NCI-H1105 (cell line): Measurements from ENCODE around the gene FARS2.
"Not testable (repeated sequence)": the region's sequence is repeated elsewhere in the genome, so short reads cannot be mapped to it uniquely, and the experiment has no call there.

Experiments used
- DNase-seq: peaks from one replicate; lab custom pipeline; 2025; lab: John Stamatoyannopoulos, UW

FARS2 gene

GRCh38 chr6:5670811-5671561, 409.7 kb downstream of the FARS2 start:
- DNase-seq = no peak

GRCh38 chr6:5671601-5672559, 410.6 kb downstream of the FARS2 start:
- no peak for DNase-seq

GRCh38 chr6:5672581-5673011, 411.3 kb downstream of the FARS2 start:
- DNase-seq = no peak

DNA sequence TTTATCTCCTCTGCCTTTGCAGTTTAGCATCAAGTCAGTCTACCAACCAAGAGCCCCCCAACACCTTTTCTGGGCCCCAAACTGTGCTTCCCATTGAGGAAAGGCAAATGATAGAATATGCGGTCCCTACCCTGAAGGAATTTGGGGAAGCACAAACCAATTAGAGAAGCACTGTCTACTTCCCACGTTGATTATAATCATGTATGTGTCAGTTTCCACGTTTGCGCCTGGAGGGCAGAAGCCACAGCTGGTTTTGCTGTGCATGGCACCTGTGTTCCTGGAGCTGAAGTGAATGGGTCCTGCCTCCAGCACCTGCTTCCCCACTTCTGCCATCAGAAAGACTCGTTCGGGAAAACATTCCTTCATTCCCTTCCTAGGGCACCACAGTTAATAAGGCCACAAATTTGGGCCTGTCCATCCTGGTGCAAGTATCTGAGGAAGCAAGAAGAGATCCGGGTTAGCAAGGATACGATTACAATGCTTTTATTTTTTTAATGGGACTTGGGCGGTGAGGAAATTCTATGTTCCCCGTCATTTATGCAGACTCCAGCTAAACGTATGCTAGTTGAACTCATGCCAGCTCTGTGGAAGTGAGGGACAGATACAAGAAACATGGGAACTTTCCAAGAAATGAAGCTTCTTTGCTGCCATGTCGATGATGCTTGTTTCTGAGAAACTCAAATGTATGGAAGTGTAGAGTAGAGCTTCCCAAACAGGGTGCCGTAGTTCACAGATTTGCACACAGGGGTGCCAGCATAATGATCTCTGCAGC, 411.9 kb downstream of the FARS2 start:
- no peak for DNase-seq

DNA sequence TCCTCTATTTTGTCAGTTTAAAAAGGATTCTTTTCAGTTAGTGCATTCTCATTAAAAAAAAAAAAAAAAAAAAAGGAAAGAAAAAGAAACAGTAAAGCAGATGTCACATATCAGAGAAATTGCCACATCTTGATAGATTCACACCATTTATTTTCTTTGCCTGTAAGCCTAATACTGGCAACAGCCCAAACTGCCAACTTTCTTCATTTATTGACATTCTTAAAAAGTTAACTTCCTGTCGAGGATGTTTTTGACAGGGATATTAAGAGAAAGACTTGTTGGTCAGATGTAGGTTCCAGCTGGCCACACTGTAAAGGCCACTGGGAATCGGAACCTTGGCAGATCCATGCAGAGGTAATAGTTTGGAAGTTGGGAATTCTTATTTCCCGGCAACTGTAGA, 412.8 kb downstream of the FARS2 start:
- no peak for DNase-seq

- no peak for DNase-seq
Observed at GRCh38 chr6:5674721-5675120, 413.4 kb downstream of the FARS2 start.

DNA sequence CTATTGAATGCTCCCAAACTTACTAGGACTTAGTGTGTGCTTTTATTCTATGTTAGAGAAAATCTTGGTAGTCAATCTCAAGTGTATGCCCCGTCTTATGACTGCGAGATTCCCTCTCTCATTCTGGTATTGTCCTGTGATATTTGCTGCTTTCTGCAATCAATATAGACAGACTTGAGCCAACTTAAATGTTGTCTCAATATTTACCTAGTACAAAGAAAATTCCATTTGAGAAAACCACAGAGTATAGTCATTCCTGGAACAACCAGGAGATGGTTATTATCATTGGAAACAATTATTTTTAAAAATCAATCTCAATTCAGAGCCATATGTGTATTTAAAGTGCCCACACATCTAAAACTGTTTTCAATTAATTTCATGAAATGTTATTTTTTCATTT, 415.4 kb downstream of the FARS2 start:
- DNase-seq = no peak

GRCh38 chr6:5677219-5678000, 416.1 kb downstream of the FARS2 start:
- DNase-seq = no peak

DNA sequence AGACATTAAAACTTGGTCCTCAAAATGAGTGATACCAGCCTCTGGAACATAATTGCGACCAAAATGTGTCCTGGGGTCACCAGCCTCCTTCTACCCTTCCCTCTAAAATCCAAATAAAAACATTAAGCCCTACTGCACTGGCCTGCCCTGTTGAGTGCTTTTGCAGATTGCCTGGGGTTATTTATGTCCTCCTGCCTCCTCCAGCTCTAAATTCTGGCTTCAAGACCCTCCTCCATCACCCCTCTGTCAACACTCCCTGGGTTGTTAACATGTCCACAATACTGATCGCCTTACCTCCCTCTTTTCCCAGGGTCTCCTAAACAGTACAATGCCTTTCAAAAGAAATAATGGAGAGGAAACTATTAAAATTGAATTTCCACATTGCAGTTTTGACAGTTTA, 418.0 kb downstream of the FARS2 start:
- DNase-seq = no peak

DNA sequence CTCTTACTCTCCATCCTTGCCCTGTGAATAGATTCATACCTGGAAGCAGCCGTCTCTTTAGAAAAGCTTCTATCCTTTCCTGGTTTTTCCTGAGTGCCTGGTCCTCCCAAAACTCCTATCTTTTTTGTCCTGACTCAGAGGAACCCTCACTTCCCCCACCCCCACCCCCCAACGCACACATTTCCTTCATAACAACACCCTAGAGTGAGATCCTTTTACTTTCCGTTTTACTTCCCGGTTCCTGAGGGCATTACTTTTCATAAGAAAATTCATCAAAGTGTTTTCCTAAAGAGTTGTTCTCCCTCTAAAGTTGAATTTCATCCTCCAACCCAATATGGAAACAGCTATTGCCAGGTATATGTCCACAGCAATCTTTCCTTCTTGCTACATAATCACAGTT, 418.4 kb downstream of the FARS2 start:
- DNase-seq = no peak

- DNase-seq = no peak
Observed at GRCh38 chr6:5680095-5680494, 418.8 kb downstream of the FARS2 start.

- DNase-seq = no peak
Observed at GRCh38 chr6:5681480-5681879, 420.2 kb downstream of the FARS2 start.

- no peak for DNase-seq
Observed at GRCh38 chr6:5682530-5682929, 421.2 kb downstream of the FARS2 start.

DNA sequence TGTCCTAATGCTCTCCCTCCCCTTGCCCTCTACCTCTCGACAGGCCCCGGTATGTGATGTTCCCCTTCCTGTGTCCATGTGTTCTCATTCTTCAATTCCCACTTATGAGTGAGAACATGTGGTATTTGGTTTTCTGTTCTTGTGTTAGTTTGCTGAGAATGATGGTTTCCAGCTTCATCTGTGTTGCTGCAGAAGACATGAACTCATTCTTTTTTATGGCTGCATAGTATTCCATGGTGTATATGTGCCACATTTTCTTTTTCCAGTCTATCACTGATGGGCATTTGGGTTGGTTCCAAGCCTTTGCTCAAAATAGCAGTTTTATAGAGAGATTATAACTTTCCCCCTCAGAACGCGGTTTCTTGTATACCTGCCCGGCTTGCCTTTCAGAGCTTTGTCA, 422.4 kb downstream of the FARS2 start:
- not testable (repeated sequence) for DNase-seq

GRCh38 chr6:5684320-5685053, 423.2 kb downstream of the FARS2 start:
- no peak for DNase-seq

DNA sequence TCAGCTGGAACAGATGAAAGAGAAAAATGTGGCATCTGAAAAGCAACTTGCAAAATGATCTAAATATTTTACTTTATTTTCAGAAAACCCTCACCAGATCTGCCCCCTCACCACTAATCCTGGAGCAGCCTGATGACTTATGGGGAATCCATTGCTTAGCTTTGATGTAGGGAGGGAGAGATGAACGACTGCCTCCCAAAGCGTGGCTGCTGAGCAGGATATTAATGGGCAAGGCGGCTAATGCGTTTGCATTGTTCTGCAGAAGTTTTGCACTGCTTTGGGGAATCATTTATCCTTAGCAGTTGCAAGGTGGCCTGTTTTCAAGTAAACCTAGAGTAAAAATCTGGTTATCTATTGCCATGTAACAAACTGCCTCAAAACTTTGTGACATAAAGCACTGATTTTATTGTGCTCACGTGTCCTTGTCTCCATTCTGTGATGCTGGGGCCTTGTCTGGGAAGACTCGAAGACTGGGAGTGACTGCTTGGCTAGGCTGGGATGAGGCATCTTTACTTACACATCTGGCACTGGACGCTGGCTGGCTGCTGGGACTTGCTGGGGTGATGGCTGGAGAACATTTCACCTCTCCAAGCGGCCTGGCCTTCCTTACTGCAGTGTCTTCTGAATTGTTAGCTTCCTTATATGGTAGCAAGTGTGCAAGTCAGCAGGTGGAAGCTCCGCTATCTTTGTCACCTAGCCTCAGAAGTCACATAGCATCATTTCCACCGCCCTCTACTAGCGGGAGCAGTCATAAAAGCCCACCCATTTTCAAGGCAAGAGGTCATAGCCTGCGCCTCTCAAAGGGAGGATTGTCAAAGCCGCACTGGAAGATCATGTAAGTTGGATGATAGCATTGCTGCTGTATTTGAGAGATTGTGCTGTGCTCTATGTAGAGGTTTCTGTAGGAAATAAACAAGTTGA, 432.2 kb downstream of the FARS2 start:
- DNase-seq = no peak

GRCh38 chr6:5695260-5696245, 434.2 kb downstream of the FARS2 start:
- no peak for DNase-seq

GRCh38 chr6:5697508-5697907, 436.2 kb downstream of the FARS2 start:
- DNase-seq = no peak
